SK-N-SH treated with all-trans-retinoic acid at 6 μM for 48 hours (cell line): ENCODE measurements around the gene FBH1.
"Not testable (repeated sequence)": the region's sequence is repeated elsewhere in the genome, so short reads cannot be mapped to it uniquely, and the experiment has no call there.

ENCODE experiments used
- ESRRG ChIP-seq: fragments of 250-450 bp; sonication (Bioruptor Pico); IDR thresholded peaks from 2 replicates; pipeline ENCODE4 v1.6.1; 2021; ENCODE audit warnings: mild to moderate bottlenecking
- TF ChIP-seq, protein P1 (sequence below): fragments of 250-450 bp; sonication (Bioruptor Pico); IDR thresholded peaks from 2 replicates; pipeline ENCODE4 v1.5.0; 2020; ENCODE audit warnings: mild to moderate bottlenecking, moderate library complexity

GRCh38 chr10:5946419-5946775 is 56.4 kb downstream of the FBH1 start:
- TF ChIP-seq, protein P1, sequence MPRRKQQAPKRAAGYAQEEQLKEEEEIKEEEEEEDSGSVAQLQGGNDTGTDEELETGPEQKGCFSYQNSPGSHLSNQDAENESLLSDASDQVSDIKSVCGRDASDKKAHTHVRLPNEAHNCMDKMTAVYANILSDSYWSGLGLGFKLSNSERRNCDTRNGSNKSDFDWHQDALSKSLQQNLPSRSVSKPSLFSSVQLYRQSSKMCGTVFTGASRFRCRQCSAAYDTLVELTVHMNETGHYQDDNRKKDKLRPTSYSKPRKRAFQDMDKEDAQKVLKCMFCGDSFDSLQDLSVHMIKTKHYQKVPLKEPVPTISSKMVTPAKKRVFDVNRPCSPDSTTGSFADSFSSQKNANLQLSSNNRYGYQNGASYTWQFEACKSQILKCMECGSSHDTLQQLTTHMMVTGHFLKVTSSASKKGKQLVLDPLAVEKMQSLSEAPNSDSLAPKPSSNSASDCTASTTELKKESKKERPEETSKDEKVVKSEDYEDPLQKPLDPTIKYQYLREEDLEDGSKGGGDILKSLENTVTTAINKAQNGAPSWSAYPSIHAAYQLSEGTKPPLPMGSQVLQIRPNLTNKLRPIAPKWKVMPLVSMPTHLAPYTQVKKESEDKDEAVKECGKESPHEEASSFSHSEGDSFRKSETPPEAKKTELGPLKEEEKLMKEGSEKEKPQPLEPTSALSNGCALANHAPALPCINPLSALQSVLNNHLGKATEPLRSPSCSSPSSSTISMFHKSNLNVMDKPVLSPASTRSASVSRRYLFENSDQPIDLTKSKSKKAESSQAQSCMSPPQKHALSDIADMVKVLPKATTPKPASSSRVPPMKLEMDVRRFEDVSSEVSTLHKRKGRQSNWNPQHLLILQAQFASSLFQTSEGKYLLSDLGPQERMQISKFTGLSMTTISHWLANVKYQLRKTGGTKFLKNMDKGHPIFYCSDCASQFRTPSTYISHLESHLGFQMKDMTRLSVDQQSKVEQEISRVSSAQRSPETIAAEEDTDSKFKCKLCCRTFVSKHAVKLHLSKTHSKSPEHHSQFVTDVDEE = not testable (repeated sequence)
- not testable (repeated sequence) for TF ChIP-seq ESRRG
